CD4-positive, alpha-beta T cell treated with Interleukin-15 for 1 hour (primary cell): ENCODE measurements around the gene PAGE2B.
"Not testable (repeated sequence)": the region's sequence is repeated elsewhere in the genome, so short reads cannot be mapped to it uniquely, and the experiment has no call there.

Experiments used
- DNase-seq: peaks from one replicate; pipeline ENCODE4 v3.0.0-alpha.2; 2020

PAGE2B gene

GRCh38 chrX:55074851-55075467 lies at the start of gene PAGE2B:
TSS of gene PAGE2B (plus strand) at chrX:55075030. CDS start at chrX:55076042, 1,012 bp downstream.
- DNase-seq = no peak

- DNase-seq = no peak
Measured at GRCh38 chrX:55026143-55026542, 48.7 kb upstream of the PAGE2B start.

DNA sequence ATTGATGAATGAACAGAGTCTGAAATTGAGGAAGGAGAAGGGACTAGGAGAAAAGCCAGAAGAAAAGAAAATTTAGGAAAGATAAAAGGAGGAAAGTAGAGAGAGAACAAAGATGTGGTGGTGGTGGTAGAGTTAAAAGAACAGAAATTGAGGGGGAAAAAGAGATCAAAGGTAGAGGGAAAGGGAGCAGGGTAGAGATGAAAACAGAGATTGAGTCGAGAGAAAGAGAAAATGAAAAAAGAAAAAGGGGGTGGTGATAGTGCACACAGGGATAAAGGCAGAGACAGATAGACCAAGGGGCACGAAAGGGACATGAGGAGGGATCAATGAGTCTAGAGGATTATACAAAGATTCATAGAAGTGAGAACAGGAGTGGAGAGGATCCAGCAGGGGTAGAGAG lies 48.0 kb upstream of the PAGE2B start:
- no peak for DNase-seq

- no peak for DNase-seq
Measured at GRCh38 chrX:55028040-55028439, 46.8 kb upstream of the PAGE2B start.

GRCh38 chrX:55028611-55029010 lies 46.2 kb upstream of the PAGE2B start:
- DNase-seq = no peak

DNA sequence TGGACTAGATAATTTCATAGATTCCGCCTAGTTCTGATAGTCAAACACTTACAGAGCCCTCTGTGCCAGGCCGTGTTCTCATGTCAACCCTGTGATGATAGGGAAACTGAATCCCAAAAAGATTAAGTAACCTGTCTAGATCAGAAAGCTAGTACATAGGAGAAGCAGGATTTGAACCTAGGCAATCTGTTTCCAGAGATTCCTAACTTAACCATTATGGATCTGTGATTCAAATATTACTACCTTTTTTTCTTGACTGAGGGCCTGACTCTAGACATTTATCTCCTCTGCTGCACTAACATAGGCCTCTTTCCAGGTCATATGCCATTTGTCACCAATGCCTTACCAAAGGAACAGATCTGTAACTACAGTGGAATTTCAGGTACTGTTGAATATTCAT lies 45.5 kb upstream of the PAGE2B start:
- DNase-seq = no peak

- no peak for DNase-seq
Measured at GRCh38 chrX:55030271-55031205, 44.3 kb upstream of the PAGE2B start, which contains the start of gene ALAS2. TSS of gene ALAS2 (minus strand) at chrX:55030977. CDS start at chrX:55026000, 4,977 bp downstream.

DNA sequence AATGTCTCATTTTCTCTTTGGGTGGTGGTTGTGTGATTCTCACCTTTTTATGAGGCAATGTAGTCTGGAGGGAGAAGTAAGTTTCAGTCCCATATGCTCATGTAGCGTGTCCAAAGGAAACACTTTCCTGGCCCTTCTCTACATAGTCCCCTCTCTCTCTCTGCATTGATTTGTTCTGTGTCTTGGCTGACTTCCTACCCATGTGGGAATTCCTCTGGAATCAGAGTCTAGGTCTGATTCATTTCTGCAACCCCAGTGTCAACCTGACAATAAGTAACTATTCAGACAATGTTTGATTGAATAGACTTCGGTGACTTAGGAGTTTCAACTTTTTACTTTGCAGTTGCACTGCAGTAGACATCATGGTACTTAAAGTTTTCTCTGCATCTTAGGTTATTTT lies 41.4 kb upstream of the PAGE2B start:
- no peak for DNase-seq

- DNase-seq = no peak
Measured at GRCh38 chrX:55039471-55039870, 35.4 kb upstream of the PAGE2B start.

- no peak for DNase-seq
Measured at GRCh38 chrX:55041514-55041913, 33.3 kb upstream of the PAGE2B start.

DNA sequence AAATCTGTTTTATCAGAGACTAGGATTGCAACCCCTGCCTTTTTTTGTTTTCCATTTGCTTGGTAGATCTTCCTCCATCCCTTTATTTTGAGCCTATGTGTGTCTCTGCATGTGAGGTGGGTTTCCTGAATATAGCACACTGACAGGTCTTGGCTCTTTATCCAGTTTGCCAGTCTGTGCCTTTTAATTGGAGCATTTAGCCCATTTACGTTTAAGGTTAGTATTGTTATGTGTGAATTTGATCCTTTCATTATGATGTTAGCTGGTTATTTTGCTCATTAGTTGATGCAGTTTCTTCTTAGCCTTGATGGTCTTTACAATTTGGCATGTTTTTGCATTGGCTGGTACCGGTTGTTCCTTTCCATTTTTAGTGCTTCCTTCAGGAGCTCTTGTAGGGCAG lies 24.2 kb upstream of the PAGE2B start:
- DNase-seq = not testable (repeated sequence)

DNA sequence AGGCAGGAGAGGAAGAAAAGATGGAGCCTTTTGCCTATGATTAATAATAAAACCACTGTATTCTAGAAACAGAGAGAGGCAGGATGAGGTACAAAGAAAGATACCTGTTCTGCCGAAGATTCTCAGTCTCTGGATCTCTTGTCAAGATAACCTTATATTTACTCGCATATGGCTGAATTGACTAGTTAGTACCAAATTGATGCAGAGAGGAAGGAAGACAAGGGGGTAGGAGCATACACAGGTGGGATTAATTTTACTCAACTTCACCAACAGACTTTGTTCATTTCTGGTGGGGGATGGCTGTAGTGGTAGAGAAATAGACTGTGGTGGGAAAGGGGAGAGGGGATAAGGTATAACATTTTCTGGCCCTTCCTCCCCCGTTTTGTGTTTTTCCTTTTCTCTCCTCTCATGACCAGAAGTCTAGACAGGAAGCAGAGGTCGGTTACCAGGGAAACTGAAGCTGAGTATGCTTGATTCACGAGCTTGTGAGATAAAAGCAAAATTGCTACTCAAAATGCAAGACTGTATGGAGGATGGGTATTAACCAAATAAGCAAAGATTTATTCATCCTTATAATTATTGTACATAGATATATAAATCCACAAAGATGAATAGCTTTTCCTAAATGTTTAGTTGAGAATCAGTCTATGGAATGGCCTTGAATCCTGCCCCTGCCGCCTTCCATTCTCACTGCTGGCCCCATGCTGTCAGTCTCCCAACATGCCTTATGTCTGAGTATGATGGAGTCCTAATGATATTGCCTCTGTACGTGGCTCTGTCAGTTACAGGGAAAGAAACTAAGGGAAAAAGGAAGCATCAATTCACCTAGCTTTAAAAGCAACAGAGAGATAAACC lies 17.8 kb upstream of the PAGE2B start:
- peak; percentile 39 for DNase-seq

- DNase-seq = no peak
Measured at GRCh38 chrX:55057675-55058249, 17.1 kb upstream of the PAGE2B start.

GRCh38 chrX:55067180-55067579 lies 7.7 kb upstream of the PAGE2B start:
- not testable (repeated sequence) for DNase-seq

- DNase-seq = no peak
Measured at GRCh38 chrX:55072286-55072685, 2.5 kb upstream of the PAGE2B start.

- DNase-seq = no peak
Measured at GRCh38 chrX:55088795-55089489, 14.1 kb downstream of the PAGE2B start, which contains the start of gene PAGE2. TSS of gene PAGE2 (plus strand) at chrX:55089018. CDS start at chrX:55090021, 1,003 bp downstream.

DNA sequence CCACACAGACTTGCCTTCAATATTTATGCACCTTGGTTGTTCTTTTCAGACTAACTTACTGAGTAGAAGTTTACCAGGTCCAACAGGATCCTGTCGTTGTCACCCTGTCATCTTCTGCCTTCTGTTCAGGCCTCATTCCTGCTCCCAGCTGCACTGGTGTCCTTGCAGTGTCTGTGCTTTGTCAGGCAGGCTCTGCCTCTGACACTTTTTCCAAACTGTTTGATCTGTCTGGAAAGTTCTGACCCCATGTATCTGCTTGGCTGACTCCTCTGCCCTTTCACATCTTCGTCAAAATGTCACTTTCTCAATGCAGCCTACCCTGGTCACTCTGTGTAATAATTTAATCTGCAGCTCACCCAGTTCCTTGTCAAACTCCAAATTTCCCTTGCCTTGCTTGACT lies 23.9 kb downstream of the PAGE2B start:
- DNase-seq = no peak

DNA sequence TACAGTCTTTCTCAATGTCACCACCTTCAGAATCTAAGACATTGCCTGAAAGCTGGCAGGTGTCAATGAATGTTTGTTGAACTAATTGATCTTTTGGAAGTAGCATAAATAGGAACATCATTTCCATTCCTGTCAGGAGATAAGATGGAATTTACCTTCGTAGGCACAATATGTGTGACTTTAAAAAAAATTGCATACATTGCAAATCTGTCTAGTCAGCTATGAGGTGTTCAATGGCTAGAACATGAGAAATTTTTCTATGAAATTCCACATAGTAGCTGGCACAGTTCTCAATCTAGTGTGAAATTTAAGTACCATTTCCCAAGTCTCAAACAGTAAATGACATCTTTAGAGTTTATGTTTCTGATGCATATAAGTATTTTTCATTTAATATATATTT lies 24.3 kb downstream of the PAGE2B start:
- no peak for DNase-seq

GRCh38 chrX:55102754-55103153 lies 27.9 kb downstream of the PAGE2B start:
- no peak for DNase-seq

GRCh38 chrX:55107262-55107661 lies 32.4 kb downstream of the PAGE2B start:
- no peak for DNase-seq

DNA sequence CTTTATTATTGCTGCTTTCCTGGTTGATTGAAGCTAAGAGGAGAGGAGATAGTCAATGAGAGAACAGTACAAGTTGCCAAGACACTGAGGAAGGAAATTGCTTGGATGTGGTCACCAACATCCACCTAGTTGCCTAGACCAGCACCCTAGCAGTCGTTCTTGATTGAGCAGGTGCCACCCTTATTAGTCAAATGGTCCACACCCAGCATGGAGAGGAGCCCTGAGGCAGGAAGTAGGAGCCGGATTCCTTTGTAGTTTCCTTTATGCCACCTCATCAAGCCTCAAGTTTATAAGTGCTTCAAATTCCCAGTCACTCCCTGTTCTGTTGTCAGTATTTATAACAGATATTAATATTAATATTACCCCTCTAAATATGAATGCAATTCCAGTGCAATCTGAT lies 33.1 kb downstream of the PAGE2B start:
- DNase-seq = no peak

GRCh38 chrX:55109306-55109705 lies 34.5 kb downstream of the PAGE2B start:
- DNase-seq = no peak
